SK-N-SH (cell line): ENCODE measurements around the gene PFDN1. TPM values are rescaled to one million over a fixed set of nuclear protein-coding genes. Genes with fewer than 3 reads are reported as not detected.

Experiments used
- CTCF ChIA-PET: fragments of 300-600, 350-600 bp; formaldehyde crosslinking; extraction: SDS; loops from one replicate; lab custom pipeline; 2021; lab: Yijun Ruan, JAX
- POLR2A ChIA-PET: fragments of 350-600 bp; sonication (Branson Sonifier 250); formaldehyde crosslinking; extraction: SDS; loops from one replicate; lab custom pipeline; 2020; ENCODE audit warnings: antibody characterized with exemption, inconsistent platforms; lab: Yijun Ruan, JAX
- DNase-seq: peaks from one replicate; pipeline ENCODE4 v3.0.0; 2012
- H2AFZ ChIP-seq: fragments of 200-600 bp; sonication (generic); 2 replicates; pipeline ENCODE4 v1.8.1; 2016; ENCODE audit warnings: antibody characterized with exemption, mild to moderate bottlenecking, low read depth
- H3F3A ChIP-seq: fragments of 200-600 bp; sonication (generic); replicated peaks from 2 replicates; pipeline ENCODE3; 2016; ENCODE audit warnings: antibody characterized with exemption, mild to moderate bottlenecking; ENCODE audit not compliant: insufficient read depth
- H3K27ac ChIP-seq, 2 experiments: fragments of 200-500 bp in 1 of 2; fragments of 200-600 bp in 1 of 2; sonication (Bioruptor generic) in 1 of 2; sonication (generic), shearing (Covaris generic) in 1 of 2; 2 replicates each; pipeline versions ENCODE4 v1.5.1 to v1.6.1; 2014 to 2016; ENCODE audit warnings: low read depth in 2 of 2, inconsistent platforms in 1 of 2, low read length in 1 of 2, mild to moderate bottlenecking in 1 of 2, mixed read lengths in 1 of 2
- H3K27me3 ChIP-seq: fragments of 200-600 bp; sonication (generic), shearing (Covaris generic); 2 replicates; pipeline ENCODE4 v1.6.1; 2016; ENCODE audit warnings: mixed run types; ENCODE audit not compliant: insufficient read depth
- H3K36me3 ChIP-seq, 2 experiments: fragments of 200-500 bp in 1 of 2; fragments of 200-600 bp in 1 of 2; sonication (Bioruptor generic) in 1 of 2; sonication (generic) in 1 of 2; replicated peaks in 1 of 2; 2 replicates each; pipeline versions ENCODE3 to v1.5.1; 2014 to 2016; ENCODE audit warnings: low read length in 1 of 2, mild to moderate bottlenecking in 1 of 2; ENCODE audit not compliant: insufficient read depth in 2 of 2, control insufficient read depth in 1 of 2
- H3K4me1 ChIP-seq, 2 experiments: fragments of 200-500 bp in 1 of 2; fragments of 200-600 bp in 1 of 2; sonication (Bioruptor generic) in 1 of 2; sonication (generic), shearing (Covaris generic) in 1 of 2; 2 replicates each; pipeline versions ENCODE4 v1.5.1 to v1.6.1; 2014 to 2016; ENCODE audit warnings: low read depth in 1 of 2, low read length in 1 of 2, mixed run types in 1 of 2; ENCODE audit not compliant: insufficient read depth in 2 of 2, control insufficient read depth in 1 of 2
- H3K4me2 ChIP-seq: fragments of 200-600 bp; sonication (generic), shearing (Covaris generic); 2 replicates; pipeline ENCODE4 v1.6.1; 2017; ENCODE audit warnings: mixed run types
- H3K4me3 ChIP-seq, 2 experiments: fragments of 200-500 bp in 1 of 2; fragments of 200-600 bp in 1 of 2; sonication (Bioruptor generic) in 1 of 2; sonication (generic), shearing (Covaris generic) in 1 of 2; 2 replicates each; pipeline versions ENCODE4 v1.5.1 to v1.8.1; 2014 to 2016; ENCODE audit warnings: low read depth in 2 of 2, inconsistent platforms in 1 of 2, low read length in 1 of 2, mild to moderate bottlenecking in 1 of 2, mixed read lengths in 1 of 2, moderate library complexity in 1 of 2
- H3K79me2 ChIP-seq: fragments of 200-600 bp; sonication (generic); 2 replicates; pipeline ENCODE4 v1.8.1; 2017; ENCODE audit warnings: mild to moderate bottlenecking; ENCODE audit not compliant: insufficient read depth
- H3K9ac ChIP-seq: fragments of 200-600 bp; sonication (generic); 2 replicates; pipeline ENCODE4 v1.6.1; 2017; ENCODE audit warnings: mixed run types
- H3K9me2 ChIP-seq: fragments of 200-600 bp; sonication (generic); 2 replicates; pipeline ENCODE4 v1.6.1; 2017; ENCODE audit warnings: mixed run types
- H3K9me3 ChIP-seq: fragments of 200-600 bp; sonication (generic); 2 replicates; pipeline ENCODE4 v1.6.1; 2017; ENCODE audit warnings: mixed run types, mild to moderate bottlenecking, moderate library complexity
- H4K20me1 ChIP-seq: fragments of 200-600 bp; sonication (generic); 2 replicates; pipeline ENCODE4 v1.6.1; 2017; ENCODE audit warnings: mild to moderate bottlenecking, mixed run types; ENCODE audit not compliant: insufficient read depth
- CTCF ChIP-seq: fragments of 200-600 bp; sonication (generic); IDR thresholded peaks from 2 replicates; pipeline ENCODE4 v1.6.1; 2017; ENCODE audit warnings: antibody characterized with exemption, mild to moderate bottlenecking, moderate library complexity
- ELF1 ChIP-seq: IDR thresholded peaks from 2 replicates; pipeline ENCODE4 v1.4.0; 2012
- FOXM1 ChIP-seq: IDR thresholded peaks from 2 replicates; pipeline ENCODE4 v1.4.0; 2012; ENCODE audit warnings: low read depth, mild to moderate bottlenecking
- GATA2 ChIP-seq: sonication (generic); formaldehyde crosslinking; IDR thresholded peaks from 2 replicates; pipeline ENCODE4 v1.5.0; 2020; ENCODE audit warnings: mild to moderate bottlenecking, missing genetic modification reagents
- IRF3 ChIP-seq: fragments of 150-350 bp; IDR thresholded peaks from 2 replicates; pipeline ENCODE4 v1.6.1; 2016; ENCODE audit warnings: mild to moderate bottlenecking, low read depth, low read length
- JUND ChIP-seq: IDR thresholded peaks from 2 replicates; pipeline ENCODE4 v1.4.0; 2012
- MAX ChIP-seq: IDR thresholded peaks from 2 replicates; pipeline ENCODE4 v1.4.0; 2012; ENCODE audit warnings: low read depth
- MXI1 ChIP-seq: IDR thresholded peaks from 2 replicates; pipeline ENCODE4 v1.6.1; 2012; ENCODE audit warnings: mild to moderate bottlenecking, low read depth, low read length, improper control_type of control experiment
- NFIC ChIP-seq: IDR thresholded peaks from 2 replicates; pipeline ENCODE4 v1.4.0; 2012; ENCODE audit warnings: borderline replicate concordance
- PBX3 ChIP-seq: IDR thresholded peaks from 2 replicates; pipeline ENCODE4; 2012
- RFX5 ChIP-seq: IDR thresholded peaks from 2 replicates; pipeline ENCODE4 v1.6.1; 2012; ENCODE audit warnings: mild to moderate bottlenecking, improper control_type of control experiment, low read length
- TAF1 ChIP-seq: IDR thresholded peaks from 2 replicates; pipeline ENCODE4 v1.6.1; 2012; ENCODE audit warnings: low read depth, mild to moderate bottlenecking, low read length, moderate library complexity, borderline replicate concordance
- USF1 ChIP-seq: IDR thresholded peaks from 2 replicates; pipeline ENCODE4 v1.4.0; 2012; ENCODE audit warnings: low read depth, borderline replicate concordance
- USF2 ChIP-seq: fragments of 150-350 bp; IDR thresholded peaks from 2 replicates; pipeline ENCODE4 v1.6.1; 2017; ENCODE audit warnings: antibody characterized with exemption, low read length, low read depth, borderline replicate concordance
- WGBS: methylation state at CpG from one replicate; pipeline ENCODE4 v1.1.6; 2017; ENCODE audit warnings: low lambda C conversion rate; 5-methylcytosine and 5-hydroxymethylcytosine counted together
- polyA plus RNA-seq, 3 experiments: library from polyadenylated mRNA; depleted of rRNA; stranded (reverse); fragments of >200 nt; gene quantifications; 2 replicates each; pipeline ENCODE4 v1.2.3, GENCODE V29; 2012

The PFDN1 gene
- polyA plus RNA-seq, 1 of the 3 experiments (the other 2 are of a cell fraction) = 55.2 TPM

- Histone ChIP-seq H2AFZ (no peak overlapping the region), H3K36me3 (peaks cover 2 to 6% of the 10 kb centered on the region in 2 experiments), H3K4me3 (no peak overlapping the region), H3K9ac (no peak overlapping the region), H4K20me1 (no peaks in the 10 kb centered on the region), H3K27ac (no peak overlapping the region), H3K9me3 (no peaks in the 10 kb centered on the region), H3K27me3 (no peaks in the 10 kb centered on the region), H3F3A (peaks cover 46% of the 10 kb centered on the region), H3K4me2 (no peak overlapping the region), H3K79me2 (peaks cover 74% of the 10 kb centered on the region), H3K4me1 (peaks cover 0 to 19% of the 10 kb centered on the region in 2 experiments; a peak in 3 of 4 replicates), H3K9me2 (no peaks in the 10 kb centered on the region)
- no peak for TF ChIP-seq PBX3
- TF ChIP-seq MXI1 = no peak
- TF ChIP-seq USF2 = no peak
- TF ChIP-seq USF1 = no peak
- TF ChIP-seq FOXM1 = no peak
- TF ChIP-seq JUND = no peak
- TF ChIP-seq GATA2 (CRISPR knock-in tag) = no peak
- no peak for TF ChIP-seq IRF3
- TF ChIP-seq ELF1 = no peak
- TF ChIP-seq MAX = no peak
- TF ChIP-seq RFX5 = no peak
- DNase-seq = no peak
- ChIA-PET CTCF (interaction anchor here (1.4 to 4.4 kb wide), 4 partner anchors 10 to 98 kb away, joined by 8 to 24 read pairs (median 13); partner anchors contain the start of gene HBEGF), POLR2A (no interaction called here)
- 91% methylated on average over 4 of the region's 4 CpGs for WGBS
Measured at GRCh38 chr5:140253985-140254384, 48.9 kb downstream of the PFDN1 start.

GRCh38 chr5:140252470-140253126 lies 50.3 kb downstream of the PFDN1 start:
- Histone ChIP-seq H3K9me3 (no peaks in the 10 kb centered on the region), H4K20me1 (no peaks in the 10 kb centered on the region), H3K9ac (peak overlapping the region; percentile 58; the same call in 1 of the 2 replicates), H3K4me3 (no peak overlapping the region), H3K4me2 (peak overlapping the region; percentile 54), H3F3A (peaks cover 42% of the 10 kb centered on the region), H2AFZ (no peak overlapping the region), H3K27me3 (no peaks in the 10 kb centered on the region), H3K4me1 (peaks cover 0 to 14% of the 10 kb centered on the region in 2 experiments; a peak in 3 of 4 replicates), H3K9me2 (no peaks in the 10 kb centered on the region), H3K27ac (peak overlapping the region in 1 of 2 experiments; percentile 96; a peak in 2 of 4 replicates), H3K36me3 (peaks cover 0 to 9% of the 10 kb centered on the region in 2 experiments), H3K79me2 (peaks cover 81% of the 10 kb centered on the region)
- POLR2A ChIA-PET = no interaction called here
- CTCF ChIA-PET = interaction anchor here (0.9 to 4.4 kb wide), 5 partner anchors 8 to 99 kb away, joined by 3 to 24 read pairs (median 8); partner anchors contain the start of gene HBEGF
- WGBS = 96% methylated on average over 10 of the region's 10 CpGs
- TF ChIP-seq NFIC = peak; percentile 60
- TF ChIP-seq CTCF = no peak
- TF ChIP-seq TAF1 = no peak
- DNase-seq = no peak
